NCI-H1105 treated with DMSO at 0.1 percent for 48 hours (cell line): Measurements from ENCODE around the gene ENOX1.
A peak's percentile ranks its signal among the peaks of the same experiment; 100 is the strongest.

Source experiments
- DNase-seq: peaks from one replicate; lab custom pipeline; 2025; lab: John Stamatoyannopoulos, UW

The ENOX1 gene

GRCh38 chr13:43487461-43487860, 299.3 kb downstream of the ENOX1 start:
- DNase-seq = no peak

- DNase-seq = no peak
These were observed 302.1 kb downstream of the ENOX1 start for GRCh38 chr13:43484432-43485225.

- no peak for DNase-seq
These were observed 302.8 kb downstream of the ENOX1 start for GRCh38 chr13:43483930-43484329.

- no peak for DNase-seq
These were observed 304.1 kb downstream of the ENOX1 start for GRCh38 chr13:43482641-43483040.

DNA sequence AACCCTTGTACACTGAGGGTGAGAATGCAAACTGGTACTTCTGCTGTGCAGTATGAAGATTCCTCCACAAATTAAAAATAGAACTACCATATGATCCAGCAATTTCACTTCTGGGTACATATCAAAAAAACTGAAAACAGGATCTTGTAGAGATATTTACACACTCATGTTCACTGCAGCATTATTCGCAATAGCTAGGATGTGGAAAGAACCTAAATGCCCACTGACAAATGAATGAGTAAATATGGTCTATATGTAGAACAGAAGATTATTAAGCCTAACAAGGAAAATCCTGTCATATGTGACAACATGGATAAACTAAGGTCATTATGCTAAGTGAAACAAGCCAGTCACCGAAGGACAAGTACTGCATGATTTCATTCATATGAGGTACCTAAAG, 304.7 kb downstream of the ENOX1 start:
- no peak for DNase-seq

- no peak for DNase-seq
These were observed 307.9 kb downstream of the ENOX1 start for GRCh38 chr13:43478902-43479301.

GRCh38 chr13:43478211-43478610, 308.6 kb downstream of the ENOX1 start:
- DNase-seq = no peak

- DNase-seq = no peak
These were observed 311.6 kb downstream of the ENOX1 start for GRCh38 chr13:43475140-43475539.

GRCh38 chr13:43473437-43473836, 313.3 kb downstream of the ENOX1 start:
- DNase-seq = peak; percentile 29

- DNase-seq = no peak
These were observed 313.8 kb downstream of the ENOX1 start for GRCh38 chr13:43472980-43473379.

- DNase-seq = no peak
These were observed 314.4 kb downstream of the ENOX1 start for GRCh38 chr13:43472339-43472738.

DNA sequence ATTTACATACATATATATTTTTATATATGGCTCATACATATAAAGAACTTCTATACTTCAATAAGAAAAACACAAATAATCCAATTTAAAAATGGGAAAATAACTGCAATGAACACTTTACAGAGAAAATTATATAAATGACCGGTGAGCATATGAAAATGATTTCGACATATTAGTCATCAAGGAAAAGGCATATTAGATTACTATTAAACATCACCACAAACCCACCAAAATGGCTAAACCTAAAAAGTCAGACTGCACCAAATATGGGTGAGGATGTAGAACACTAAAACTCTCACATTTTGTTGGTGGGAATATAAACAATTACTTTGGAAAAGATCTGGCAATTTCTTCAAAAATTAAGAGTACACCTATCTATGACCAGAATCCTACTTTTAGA, 316.2 kb downstream of the ENOX1 start:
- no peak for DNase-seq

DNA sequence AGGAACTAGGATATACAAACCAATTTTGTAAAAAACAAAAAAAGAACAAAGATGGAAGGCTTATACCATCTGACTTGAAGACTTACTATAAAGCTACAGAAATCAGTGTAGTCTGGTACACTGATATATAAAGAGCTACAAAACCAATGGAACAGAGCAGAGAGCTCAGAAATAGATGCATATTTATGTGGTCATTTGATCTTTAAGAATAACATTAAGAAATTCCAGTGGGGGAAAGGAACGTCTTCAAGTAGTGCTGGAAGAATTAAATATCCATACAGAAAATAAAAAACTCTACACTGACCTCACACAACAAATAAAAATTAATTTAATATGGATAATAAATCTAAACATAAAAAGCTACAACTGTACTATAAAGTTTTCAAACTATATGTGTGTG, 317.0 kb downstream of the ENOX1 start:
- DNase-seq = no peak

DNA sequence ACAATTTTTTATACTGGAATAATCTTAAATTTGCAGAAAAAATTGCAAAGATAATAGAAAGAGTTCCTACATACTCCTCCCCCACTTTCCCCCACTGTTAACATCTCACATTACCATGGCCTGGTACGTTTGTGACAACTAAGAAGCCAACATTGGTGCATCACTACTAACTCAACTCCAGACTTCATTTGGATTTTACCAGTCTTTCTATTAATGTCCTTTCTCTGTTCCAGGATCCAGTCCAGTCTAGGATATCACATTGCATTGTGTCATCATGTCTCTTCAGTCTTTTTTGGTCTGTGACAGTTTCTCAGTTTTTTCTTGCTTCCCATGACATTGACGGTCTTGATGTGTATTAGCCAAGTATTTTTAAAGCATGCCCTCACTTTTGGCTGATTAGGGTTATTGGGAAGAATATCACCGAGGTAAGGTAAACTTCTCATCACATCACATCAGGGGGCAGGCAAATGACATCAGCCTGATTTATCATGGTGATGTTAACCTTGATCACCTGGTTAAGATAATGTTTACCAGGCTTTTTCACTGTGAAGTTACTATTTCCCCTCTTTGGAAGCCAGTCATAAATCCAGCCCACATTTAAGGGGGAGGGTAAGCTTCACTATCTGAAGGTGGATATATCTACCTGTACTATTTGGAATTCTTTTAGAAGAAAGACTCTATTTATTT, 322.1 kb downstream of the ENOX1 start:
- DNase-seq = no peak

- no peak for DNase-seq
These were observed 338.0 kb downstream of the ENOX1 start for GRCh38 chr13:43448605-43449336.

DNA sequence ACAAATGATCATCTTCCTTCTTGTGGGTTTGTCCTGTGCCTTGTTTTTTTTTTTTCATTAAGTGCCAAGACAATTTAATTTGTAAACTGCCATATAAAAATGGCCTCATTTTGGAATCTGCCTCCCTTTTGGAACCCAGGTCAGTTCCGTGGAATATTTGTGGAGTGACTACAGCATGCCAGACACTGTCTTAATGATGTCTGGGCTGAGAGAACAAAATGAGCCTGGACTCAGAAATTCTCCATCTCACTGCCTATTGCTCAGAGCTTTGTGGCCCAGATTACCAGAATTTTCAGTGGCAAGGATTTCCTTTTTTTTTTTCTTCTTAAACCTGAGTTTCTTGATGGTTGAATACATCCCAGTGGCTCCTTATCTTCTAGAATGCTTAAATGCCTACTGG, 340.6 kb downstream of the ENOX1 start:
- no peak for DNase-seq

DNA sequence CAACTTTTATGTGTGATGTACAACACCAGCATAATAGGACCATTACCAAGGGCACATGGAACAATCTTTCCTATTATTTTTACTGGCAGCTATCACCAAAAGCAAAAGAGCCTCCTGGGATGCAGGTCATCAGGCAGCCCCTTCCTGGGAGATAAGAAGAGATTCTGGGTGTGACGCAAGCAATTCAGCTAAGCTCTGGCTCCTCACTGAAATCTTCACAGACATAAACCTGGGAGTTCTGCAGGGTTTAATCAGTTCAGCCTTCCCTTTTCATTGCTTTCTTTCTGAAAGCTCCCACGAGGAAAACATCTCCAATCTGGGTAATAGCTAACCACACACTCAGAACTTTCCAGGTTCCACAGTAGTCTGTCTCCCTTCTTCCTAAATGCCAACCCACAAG, 341.1 kb downstream of the ENOX1 start:
- no peak for DNase-seq

- DNase-seq = no peak
These were observed 342.7 kb downstream of the ENOX1 start for GRCh38 chr13:43444081-43444480.

DNA sequence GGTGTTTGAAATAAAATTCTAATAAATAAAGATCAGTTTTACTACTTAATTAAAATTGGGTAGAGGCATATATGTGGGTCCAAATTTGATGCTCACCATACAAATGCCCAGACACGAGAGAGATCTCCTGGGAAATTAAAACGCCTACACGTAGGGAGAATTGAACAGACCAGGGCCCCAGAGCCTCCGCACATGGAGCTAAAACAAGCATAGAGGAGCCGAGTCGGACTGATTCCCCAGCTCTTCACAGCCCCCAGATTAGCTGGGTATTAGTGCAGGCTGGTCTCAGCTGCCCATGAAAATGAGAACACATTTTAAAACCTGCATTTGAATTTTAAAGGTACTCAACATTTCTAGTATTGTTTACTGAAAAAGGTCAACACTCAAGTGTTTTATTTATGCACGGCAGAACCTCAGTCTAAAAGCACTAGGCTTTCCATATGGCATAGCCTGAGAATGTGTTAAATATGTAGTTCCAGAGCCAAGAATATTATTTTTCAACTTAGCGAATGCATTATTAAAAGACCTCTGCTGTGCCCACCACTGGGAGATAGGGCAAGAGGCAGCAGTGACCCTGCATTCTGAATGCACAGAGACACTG, 344.8 kb downstream of the ENOX1 start:
- no peak for DNase-seq

DNA sequence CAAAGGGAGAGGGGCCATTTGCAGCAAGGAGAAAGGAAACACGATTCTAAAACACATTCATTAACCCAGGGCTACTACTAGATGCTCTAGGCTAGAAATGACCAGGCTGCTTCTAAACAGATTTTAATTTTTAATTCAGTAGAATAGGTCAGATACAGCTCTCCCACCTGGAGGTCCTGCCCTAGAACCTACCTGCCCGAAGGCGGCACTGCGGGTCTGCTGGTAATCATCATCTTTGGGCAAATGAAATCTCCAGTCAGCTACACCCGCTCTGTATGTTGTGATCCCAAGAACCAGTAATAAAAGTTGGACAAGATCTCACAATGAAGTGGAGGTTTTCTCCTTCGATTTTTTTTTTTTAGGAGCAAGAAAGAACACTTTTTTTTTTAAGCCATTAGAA, 345.3 kb downstream of the ENOX1 start:
- DNase-seq = no peak

GRCh38 chr13:43434191-43434590, 352.6 kb downstream of the ENOX1 start:
- no peak for DNase-seq

- DNase-seq = no peak
These were observed 353.1 kb downstream of the ENOX1 start for GRCh38 chr13:43433691-43434141.
